ENCODE results near the gene MYF6. TPM values are rescaled to one million over a fixed set of nuclear protein-coding genes. Genes with fewer than 3 reads are reported as not detected.

MYF6 gene
- polyA plus RNA-seq, 2 donors, result not detected

GRCh38 chr12:80745851-80746505 is 38.5 kb downstream of the MYF6 start:
- H3K27ac ChIP-seq (ENCODE audit: low read depth in 2 of 2, low read length in 1 of 2), result no peak overlapping the region
- WGBS, 2 donors, result 64 to 65% methylated on average over 6 of the region's 6 CpGs

DNA sequence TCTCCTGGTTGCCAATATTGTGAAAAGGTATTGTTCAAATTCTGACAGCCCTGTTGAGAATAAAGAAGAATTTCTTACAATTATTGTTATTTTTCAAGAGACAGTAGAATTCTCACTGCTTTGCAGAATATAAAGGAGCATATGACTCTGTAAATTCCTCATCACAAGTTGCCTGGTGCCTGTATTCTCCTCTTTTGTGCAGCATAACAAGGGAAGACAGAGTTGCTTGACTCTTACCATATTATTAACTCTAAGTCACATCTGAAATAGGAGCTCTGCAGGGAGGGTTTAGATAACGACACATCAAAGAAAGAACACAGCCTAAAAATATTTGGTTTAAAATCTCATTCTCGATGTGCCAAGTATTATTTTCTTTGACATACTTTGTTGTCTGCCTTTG is 40.4 kb downstream of the MYF6 start:
- no peak overlapping the region for H3K27ac ChIP-seq (ENCODE audit: low read depth in 2 of 2, low read length in 1 of 2)
- H3K36me3 ChIP-seq (ENCODE audit: control insufficient read depth in 2 of 2, insufficient read depth in 2 of 2, low read length in 1 of 2), result no peaks in the 10 kb centered on the region
- H3K9me3 ChIP-seq (ENCODE audit: control insufficient read depth in 2 of 2, insufficient read depth in 1 of 2, low read depth in 1 of 2, low read length in 1 of 2), result no peaks in the 10 kb centered on the region
- no peaks in the 10 kb centered on the region for H3K27me3 ChIP-seq (ENCODE audit: control insufficient read depth in 1 of 2, insufficient read depth in 2 of 2, low read length in 2 of 2)
- H3K4me3 ChIP-seq (ENCODE audit: low read depth in 1 of 2, low read length in 2 of 2), result no peak overlapping the region
- H3K4me1 ChIP-seq (ENCODE audit: control insufficient read depth in 2 of 2, insufficient read depth in 2 of 2, low read length in 1 of 2), result no peaks in the 10 kb centered on the region
- 51 to 54% methylated on average over 2 of the region's 2 CpGs for WGBS, 2 donors

More at GRCh38 chr12:80745851-80746505, 38.5 kb downstream of the MYF6 start:
- no peak overlapping the region for H3K4me3 ChIP-seq (ENCODE audit: low read depth in 1 of 2, low read length in 2 of 2)
- no peaks in the 10 kb centered on the region for H3K9me3 ChIP-seq (ENCODE audit: control insufficient read depth in 2 of 2, insufficient read depth in 1 of 2, low read depth in 1 of 2, low read length in 1 of 2)
- H3K27me3 ChIP-seq (ENCODE audit: control insufficient read depth in 1 of 2, insufficient read depth in 2 of 2, low read length in 2 of 2), result no peaks in the 10 kb centered on the region
- H3K36me3 ChIP-seq (ENCODE audit: control insufficient read depth in 2 of 2, insufficient read depth in 2 of 2, low read length in 1 of 2), result no peaks in the 10 kb centered on the region
- no peaks in the 10 kb centered on the region for H3K4me1 ChIP-seq (ENCODE audit: control insufficient read depth in 2 of 2, insufficient read depth in 2 of 2, low read length in 1 of 2)

DNA sequence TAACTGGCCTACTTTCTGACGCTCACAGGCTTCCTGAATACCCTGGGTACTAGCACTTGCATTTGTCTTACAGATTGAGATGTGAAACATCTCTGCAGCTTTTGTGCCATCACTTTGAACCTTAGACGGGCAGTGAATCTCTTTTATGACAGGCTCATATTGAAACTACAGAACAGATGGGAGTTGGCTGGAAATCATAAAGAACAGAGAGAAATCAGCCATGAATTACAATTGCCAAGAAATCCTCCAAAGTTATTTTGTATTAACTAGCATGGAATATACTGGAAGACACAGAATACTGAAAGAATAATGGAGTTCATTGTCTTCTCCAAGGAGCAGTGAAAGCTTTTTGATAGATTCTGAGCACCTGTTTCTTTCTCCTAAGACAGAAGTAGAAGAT is 42.0 kb downstream of the MYF6 start:
- H3K4me1 ChIP-seq (ENCODE audit: control insufficient read depth in 2 of 2, insufficient read depth in 2 of 2, low read length in 1 of 2), result no peaks in the 10 kb centered on the region
- H3K27ac ChIP-seq (ENCODE audit: low read depth in 2 of 2, low read length in 1 of 2), result no peak overlapping the region
- no peaks in the 10 kb centered on the region for H3K27me3 ChIP-seq (ENCODE audit: control insufficient read depth in 1 of 2, insufficient read depth in 2 of 2, low read length in 2 of 2)
- no peaks in the 10 kb centered on the region for H3K9me3 ChIP-seq (ENCODE audit: control insufficient read depth in 2 of 2, insufficient read depth in 1 of 2, low read depth in 1 of 2, low read length in 1 of 2)
- 67 to 78% methylated on average over 2 of the region's 2 CpGs for WGBS, 2 donors
- H3K36me3 ChIP-seq (ENCODE audit: control insufficient read depth in 2 of 2, insufficient read depth in 2 of 2, low read length in 1 of 2), result no peaks in the 10 kb centered on the region
- no peak overlapping the region for H3K4me3 ChIP-seq (ENCODE audit: low read depth in 1 of 2, low read length in 2 of 2)

GRCh38 chr12:80752464-80752863 is 45.0 kb downstream of the MYF6 start:
- Histone ChIP-seq H3K4me1 (ENCODE audit: control insufficient read depth in 2 of 2, insufficient read depth in 2 of 2, low read length in 1 of 2) (no peaks in the 10 kb centered on the region), H3K4me3 (ENCODE audit: low read depth in 1 of 2, low read length in 2 of 2) (no peak overlapping the region), H3K36me3 (ENCODE audit: control insufficient read depth in 2 of 2, insufficient read depth in 2 of 2, low read length in 1 of 2) (no peaks in the 10 kb centered on the region), H3K9me3 (ENCODE audit: control insufficient read depth in 2 of 2, insufficient read depth in 1 of 2, low read depth in 1 of 2, low read length in 1 of 2) (no peaks in the 10 kb centered on the region), H3K27ac (ENCODE audit: low read depth in 2 of 2, low read length in 1 of 2) (no peak overlapping the region), H3K27me3 (ENCODE audit: control insufficient read depth in 1 of 2, insufficient read depth in 2 of 2, low read length in 2 of 2) (no peaks in the 10 kb centered on the region)

DNA sequence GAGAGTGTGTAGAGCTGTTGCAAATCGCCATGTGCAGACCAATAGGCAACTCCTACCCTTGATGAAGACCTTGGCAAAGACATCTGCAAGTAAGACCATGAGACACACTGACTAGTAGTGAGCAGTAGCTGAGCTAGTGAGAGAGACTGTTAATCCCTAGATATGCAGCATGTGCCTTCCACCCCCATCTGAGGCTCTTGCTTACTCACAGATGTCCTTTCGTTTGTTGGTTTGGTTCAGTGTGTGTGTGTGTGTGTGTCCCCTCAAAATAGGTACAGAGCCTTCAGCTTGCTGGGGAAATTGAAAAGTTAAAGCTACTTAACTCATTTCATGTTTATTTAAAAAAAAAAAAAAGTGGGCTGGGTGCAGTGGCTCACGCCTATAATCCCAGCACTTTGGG is 46.8 kb downstream of the MYF6 start:
- WGBS, 2 donors, result 88 to 89% methylated on average over 3 of the region's 3 CpGs
- H3K4me3 ChIP-seq (ENCODE audit: low read depth in 1 of 2, low read length in 2 of 2), result no peak overlapping the region
- no peaks in the 10 kb centered on the region for H3K4me1 ChIP-seq (ENCODE audit: control insufficient read depth in 2 of 2, insufficient read depth in 2 of 2, low read length in 1 of 2)
- H3K9me3 ChIP-seq (ENCODE audit: control insufficient read depth in 2 of 2, insufficient read depth in 1 of 2, low read depth in 1 of 2, low read length in 1 of 2), result no peaks in the 10 kb centered on the region
- H3K27ac ChIP-seq (ENCODE audit: low read depth in 2 of 2, low read length in 1 of 2), result no peak overlapping the region
- H3K27me3 ChIP-seq (ENCODE audit: control insufficient read depth in 1 of 2, insufficient read depth in 2 of 2, low read length in 2 of 2), result no peaks in the 10 kb centered on the region
- no peaks in the 10 kb centered on the region for H3K36me3 ChIP-seq (ENCODE audit: control insufficient read depth in 2 of 2, insufficient read depth in 2 of 2, low read length in 1 of 2)

- Histone ChIP-seq H3K27ac (ENCODE audit: low read depth in 2 of 2, low read length in 1 of 2) (no peak overlapping the region), H3K36me3 (ENCODE audit: control insufficient read depth in 2 of 2, insufficient read depth in 2 of 2, low read length in 1 of 2) (no peaks in the 10 kb centered on the region), H3K4me3 (ENCODE audit: low read depth in 1 of 2, low read length in 2 of 2) (no peak overlapping the region), H3K9me3 (ENCODE audit: control insufficient read depth in 2 of 2, insufficient read depth in 1 of 2, low read depth in 1 of 2, low read length in 1 of 2) (no peaks in the 10 kb centered on the region), H3K27me3 (ENCODE audit: control insufficient read depth in 1 of 2, insufficient read depth in 2 of 2, low read length in 2 of 2) (no peaks in the 10 kb centered on the region), H3K4me1 (ENCODE audit: control insufficient read depth in 2 of 2, insufficient read depth in 2 of 2, low read length in 1 of 2) (no peaks in the 10 kb centered on the region)
- 67 to 76% methylated on average over 1 of the region's 1 CpG for WGBS, 2 donors
Observed at GRCh38 chr12:80756875-80757274, 49.4 kb downstream of the MYF6 start.

Other genes with a start within 250 kb of the MYF6 start
- gene MYF5, start 9.3 kb downstream of the MYF6 start, polyA plus RNA-seq, result not detected
- gene LIN7A, start 230.3 kb downstream of the MYF6 start, polyA plus RNA-seq, result under 1 TPM; 0.15 to 0.16 TPM

Measured in esophagus (tissue), 2 donors.